Brain microvascular endothelial cell (primary cell): Measurements from ENCODE around the gene BASP1.

ENCODE experiments used
- DNase-seq: peaks from one replicate; pipeline ENCODE4 v3.0.0-alpha.2; 2020
- H3K27ac ChIP-seq: fragments of 250-450 bp; sonication (Bioruptor Pico); 2 replicates; pipeline ENCODE4 v1.5.1; 2020; ENCODE audit warnings: mild to moderate bottlenecking, moderate library complexity
- H3K27me3 ChIP-seq: fragments of 250-450 bp; sonication (Bioruptor Pico); replicated peaks from 2 replicates; pipeline ENCODE4 v1.5.1; 2020; ENCODE audit warnings: mild to moderate bottlenecking
- H3K36me3 ChIP-seq: fragments of 250-450 bp; sonication (Bioruptor Pico); replicated peaks from 2 replicates; pipeline ENCODE4 v1.5.1; 2020; ENCODE audit warnings: mild to moderate bottlenecking
- H3K4me3 ChIP-seq: 2 replicates; pipeline ENCODE4 v1.5.1; 2011; ENCODE audit warnings: low read depth, mild to moderate bottlenecking, control low read depth, low read length, moderate library complexity
- CTCF ChIP-seq: IDR thresholded peaks from 2 replicates; pipeline ENCODE4 v1.5.1; 2011; ENCODE audit warnings: low read depth, mild to moderate bottlenecking, moderate library complexity, low read length, control low read depth, inconsistent platforms; ENCODE audit errors: missing control alignments
- in situ Hi-C: cut with HindIII; loops from 2 replicates; pipeline ENCODE4 v1.10.0; 2017; ENCODE audit warnings: low sequenced_read_pairs, low pct_ligation_motif_present

BASP1 gene

GRCh38 chr5:17265041-17265440 lies 47.6 kb downstream of the BASP1 start:
- Histone ChIP-seq H3K27ac (no peak overlapping the region), H3K36me3 (peaks cover 9% of the 10 kb centered on the region), H3K4me3 (no peak overlapping the region), H3K27me3 (no peaks in the 10 kb centered on the region)
- no peak for DNase-seq
- in situ Hi-C loops = no loop called here
- no peak for TF ChIP-seq CTCF

GRCh38 chr5:17267106-17267505 lies 49.7 kb downstream of the BASP1 start:
- in situ Hi-C loops = no loop called here
- no peak overlapping the region for H3K4me3 ChIP-seq
- no peaks in the 10 kb centered on the region for H3K27me3 ChIP-seq
- H3K36me3 ChIP-seq = peaks cover 3% of the 10 kb centered on the region
- no peak overlapping the region for H3K27ac ChIP-seq
- no peak for DNase-seq
- TF ChIP-seq CTCF = no peak

GRCh38 chr5:17269201-17269600 lies 51.8 kb downstream of the BASP1 start:
- H3K4me3 ChIP-seq = no peak overlapping the region
- no peak for DNase-seq
- H3K36me3 ChIP-seq = peaks cover 3% of the 10 kb centered on the region
- in situ Hi-C loops = no loop called here
- no peak overlapping the region for H3K27ac ChIP-seq
- no peaks in the 10 kb centered on the region for H3K27me3 ChIP-seq
- TF ChIP-seq CTCF = no peak

- Histone ChIP-seq H3K4me3 (no peak overlapping the region), H3K27me3 (no peaks in the 10 kb centered on the region), H3K27ac (no peak overlapping the region), H3K36me3 (peaks cover 17% of the 10 kb centered on the region)
- TF ChIP-seq CTCF = no peak
- no peak for DNase-seq
- in situ Hi-C loops = no loop called here
These were observed 54.7 kb downstream of the BASP1 start for GRCh38 chr5:17272111-17272510.

GRCh38 chr5:17275289-17276158 lies 58.1 kb downstream of the BASP1 start:
- in situ Hi-C loops = no loop called here

More at GRCh38 chr5:17275289-17276158, 58.1 kb downstream of the BASP1 start:
- Histone ChIP-seq H3K36me3 (peaks cover 30% of the 10 kb centered on the region), H3K27me3 (no peaks in the 10 kb centered on the region), H3K4me3 (no peak overlapping the region), H3K27ac (no peak overlapping the region)
- no peak for DNase-seq
- TF ChIP-seq CTCF = no peak
